ENCODE measurements around the gene C15orf40.

DNA sequence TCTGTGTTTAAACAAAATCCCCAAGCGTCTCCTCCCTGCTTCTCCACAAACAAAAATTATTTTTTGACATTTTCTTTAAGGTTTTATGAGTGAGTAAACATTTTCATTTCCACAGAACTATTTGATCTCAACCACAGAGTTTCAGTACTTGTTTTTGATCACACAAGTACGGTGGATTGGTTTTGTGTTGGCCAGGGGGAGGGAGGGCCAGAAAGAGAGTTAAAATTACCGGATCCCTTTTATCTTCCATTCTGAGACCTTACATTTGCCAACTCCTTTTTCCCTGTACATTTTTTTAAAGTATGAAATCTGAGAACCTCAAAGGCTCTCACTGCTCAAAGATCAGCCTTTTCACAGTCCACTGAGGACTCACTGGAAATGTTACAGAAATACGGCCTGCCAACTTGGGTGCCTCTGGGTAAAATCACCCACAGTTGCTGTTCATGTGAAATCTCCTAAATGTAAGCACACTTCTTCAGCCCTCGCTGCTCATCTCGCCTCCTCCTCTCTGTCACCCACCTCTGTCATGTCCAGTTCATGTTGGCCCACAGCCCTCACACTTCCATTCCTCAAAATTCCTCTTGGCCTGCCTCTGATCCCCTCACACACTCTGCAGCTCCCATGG is 60.6 kb downstream of the C15orf40 start:
- TF ChIP-seq ESRRA (IDR thresholded peaks at IDR 0.05; ENCODE audit: borderline replicate concordance, low read depth) (no peak), TAF1 (IDR thresholded peaks at IDR 0.05; ENCODE audit: control insufficient read depth, extremely low read depth, insufficient read depth, low read length, severe bottlenecking) (no peak), ETV5 (CRISPR knock-in tag; IDR thresholded peaks at IDR 0.05; ENCODE audit: low read depth) (no peak), POLR2A (conservative IDR thresholded peaks at IDR 0.05) (no peak), HDAC6 (IDR thresholded peaks at IDR 0.05; ENCODE audit: low read depth, low read length) (no peak), ATF1 (CRISPR knock-in tag; IDR thresholded peaks at IDR 0.05) (no peak), ATF1 (tag; IDR thresholded peaks at IDR 0.05) (no peak), FOXK1 (CRISPR knock-in tag; IDR thresholded peaks at IDR 0.05; ENCODE audit: borderline replicate concordance) (no peak), YY1 (IDR thresholded peaks at IDR 0.05; ENCODE audit: borderline replicate concordance in 1 of 3, control insufficient read depth in 1 of 3, extremely low read depth in 1 of 3, insufficient read depth in 3 of 3, insufficient read length in 1 of 3, insufficient replicate concordance in 2 of 3, low read depth in 1 of 3, low read length in 2 of 3) (no peak), TBP (optimal IDR thresholded peaks at IDR 0.05; ENCODE audit: low read depth, low read length) (no peak), FOXJ3 (CRISPR knock-in tag; IDR thresholded peaks at IDR 0.05) (no peak), AFF4 (CRISPR knock-in tag; IDR thresholded peaks at IDR 0.05) (no peak)
- TF ChIP-seq, protein P1, sequence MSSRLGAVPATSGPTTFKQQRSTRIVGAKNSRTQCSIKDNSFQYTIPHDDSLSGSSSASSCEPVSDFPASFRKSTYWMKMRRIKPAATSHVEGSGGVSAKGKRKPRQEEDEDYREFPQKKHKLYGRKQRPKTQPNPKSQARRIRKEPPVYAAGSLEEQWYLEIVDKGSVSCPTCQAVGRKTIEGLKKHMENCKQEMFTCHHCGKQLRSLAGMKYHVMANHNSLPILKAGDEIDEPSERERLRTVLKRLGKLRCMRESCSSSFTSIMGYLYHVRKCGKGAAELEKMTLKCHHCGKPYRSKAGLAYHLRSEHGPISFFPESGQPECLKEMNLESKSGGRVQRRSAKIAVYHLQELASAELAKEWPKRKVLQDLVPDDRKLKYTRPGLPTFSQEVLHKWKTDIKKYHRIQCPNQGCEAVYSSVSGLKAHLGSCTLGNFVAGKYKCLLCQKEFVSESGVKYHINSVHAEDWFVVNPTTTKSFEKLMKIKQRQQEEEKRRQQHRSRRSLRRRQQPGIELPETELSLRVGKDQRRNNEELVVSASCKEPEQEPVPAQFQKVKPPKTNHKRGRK (tag; IDR thresholded peaks at IDR 0.05), result no peak
- TF ChIP-seq, protein P2, sequence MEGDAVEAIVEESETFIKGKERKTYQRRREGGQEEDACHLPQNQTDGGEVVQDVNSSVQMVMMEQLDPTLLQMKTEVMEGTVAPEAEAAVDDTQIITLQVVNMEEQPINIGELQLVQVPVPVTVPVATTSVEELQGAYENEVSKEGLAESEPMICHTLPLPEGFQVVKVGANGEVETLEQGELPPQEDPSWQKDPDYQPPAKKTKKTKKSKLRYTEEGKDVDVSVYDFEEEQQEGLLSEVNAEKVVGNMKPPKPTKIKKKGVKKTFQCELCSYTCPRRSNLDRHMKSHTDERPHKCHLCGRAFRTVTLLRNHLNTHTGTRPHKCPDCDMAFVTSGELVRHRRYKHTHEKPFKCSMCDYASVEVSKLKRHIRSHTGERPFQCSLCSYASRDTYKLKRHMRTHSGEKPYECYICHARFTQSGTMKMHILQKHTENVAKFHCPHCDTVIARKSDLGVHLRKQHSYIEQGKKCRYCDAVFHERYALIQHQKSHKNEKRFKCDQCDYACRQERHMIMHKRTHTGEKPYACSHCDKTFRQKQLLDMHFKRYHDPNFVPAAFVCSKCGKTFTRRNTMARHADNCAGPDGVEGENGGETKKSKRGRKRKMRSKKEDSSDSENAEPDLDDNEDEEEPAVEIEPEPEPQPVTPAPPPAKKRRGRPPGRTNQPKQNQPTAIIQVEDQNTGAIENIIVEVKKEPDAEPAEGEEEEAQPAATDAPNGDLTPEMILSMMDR (IDR thresholded peaks at IDR 0.05 in 2 of 3, conservative IDR thresholded peaks at IDR 0.05 in 1 of 3; ENCODE audit: insufficient read depth in 2 of 3, low read depth in 1 of 3, low read length in 3 of 3), result no peak

Measured in K562 (cell line).